Stimulated activated CD4-positive, alpha-beta T cell treated with anti-CD3 and anti-CD28 coated beads, TNF-alpha, amount 100 ng/mL, for 1 hour (primary cell): Measurements from ENCODE around the gene SIT1.

Experiments
- DNase-seq, 3 donors: peaks; one replicate each; pipeline ENCODE4 v3.0.0-alpha.2; 2020; ENCODE audit warnings: low read depth in 3 of 3, low spot score in 1 of 3

The SIT1 gene

GRCh38 chr9:35650341-35651158, at the start of gene SIT1:
Gene SIT1 (minus strand): TSS chr9:35650931. CDS start chr9:35650853, 78 bp downstream.
- no peak for DNase-seq

DNA sequence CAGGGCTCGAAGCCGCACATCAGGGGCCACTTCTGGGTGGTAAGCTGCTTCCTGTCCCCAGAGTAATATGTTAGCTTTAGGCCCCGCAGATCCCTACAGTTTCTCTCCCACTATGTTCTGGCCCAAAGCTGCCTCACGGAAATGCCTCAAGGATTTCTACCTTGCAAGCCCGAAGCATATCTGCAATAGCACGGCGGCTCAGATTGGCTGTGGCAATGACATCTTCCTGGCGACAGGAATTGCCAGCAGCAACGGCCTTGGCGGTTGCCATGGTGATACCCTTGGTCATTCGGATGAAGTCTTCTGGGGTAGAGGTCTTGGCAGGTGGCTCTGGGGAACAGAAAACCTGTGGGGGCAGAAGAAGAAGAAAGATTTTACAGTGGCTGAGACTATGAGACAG, 49.3 kb upstream of the SIT1 start:
- no peak for DNase-seq

- DNase-seq, result no peak
These were observed 47.5 kb upstream of the SIT1 start for GRCh38 chr9:35698231-35698630.

- no peak for DNase-seq
These were observed 46.8 kb upstream of the SIT1 start for GRCh38 chr9:35697486-35697885.

DNA sequence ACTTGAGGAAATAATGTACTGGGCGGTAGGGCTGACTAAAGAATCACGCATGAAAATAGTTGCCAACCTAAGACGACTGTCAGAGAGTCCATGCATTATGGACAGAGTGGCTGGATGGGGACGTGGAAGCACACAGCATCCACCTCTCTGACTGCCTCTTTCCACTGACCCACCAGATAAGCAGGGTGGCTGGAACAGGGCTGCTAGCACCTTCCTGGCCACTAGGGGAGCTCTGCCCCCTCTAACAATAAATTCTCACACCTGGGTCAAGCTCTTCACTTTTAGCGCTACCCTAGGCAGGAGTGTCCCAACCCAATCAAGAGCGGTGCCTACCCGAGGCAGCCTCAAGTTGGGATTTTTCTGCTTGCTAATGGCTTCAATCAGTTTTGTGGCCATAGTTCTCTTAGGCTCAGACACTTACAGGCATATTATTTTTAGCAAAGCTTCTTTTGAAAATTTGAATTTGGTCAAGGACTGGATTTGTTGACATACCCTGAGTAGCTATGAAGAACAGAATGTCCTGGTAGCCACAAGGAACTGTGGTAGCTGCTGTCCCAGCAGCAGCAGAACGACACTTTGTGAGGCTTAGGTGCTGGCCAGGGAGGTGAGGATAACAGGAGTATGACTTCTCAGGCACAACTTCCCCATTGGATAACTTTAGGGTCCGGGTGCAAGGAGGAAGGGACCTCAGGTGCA, 45.9 kb upstream of the SIT1 start:
- peak in 2 of 3 donors; percentile 24 to 39 for DNase-seq

GRCh38 chr9:35695943-35696401, 45.2 kb upstream of the SIT1 start:
- no peak for DNase-seq

- no peak for DNase-seq
These were observed 41.1 kb upstream of the SIT1 start for GRCh38 chr9:35691757-35692301.

DNA sequence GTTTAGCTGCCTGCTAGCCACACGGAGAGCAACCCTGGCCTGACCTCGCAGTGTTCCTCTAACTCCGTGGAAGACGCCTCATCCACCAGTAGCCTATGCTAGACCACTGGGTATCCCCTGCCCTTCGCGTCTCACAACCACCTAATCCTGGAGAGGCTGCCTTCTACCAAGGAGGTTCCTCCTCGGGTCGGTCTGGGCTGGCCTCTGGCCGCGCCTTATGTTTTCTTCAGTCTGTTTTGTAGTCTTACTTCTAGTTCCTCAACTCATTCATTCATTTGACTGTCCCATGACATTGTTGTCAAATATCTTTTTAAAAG, 40.6 kb upstream of the SIT1 start:
- DNase-seq, result no peak

DNA sequence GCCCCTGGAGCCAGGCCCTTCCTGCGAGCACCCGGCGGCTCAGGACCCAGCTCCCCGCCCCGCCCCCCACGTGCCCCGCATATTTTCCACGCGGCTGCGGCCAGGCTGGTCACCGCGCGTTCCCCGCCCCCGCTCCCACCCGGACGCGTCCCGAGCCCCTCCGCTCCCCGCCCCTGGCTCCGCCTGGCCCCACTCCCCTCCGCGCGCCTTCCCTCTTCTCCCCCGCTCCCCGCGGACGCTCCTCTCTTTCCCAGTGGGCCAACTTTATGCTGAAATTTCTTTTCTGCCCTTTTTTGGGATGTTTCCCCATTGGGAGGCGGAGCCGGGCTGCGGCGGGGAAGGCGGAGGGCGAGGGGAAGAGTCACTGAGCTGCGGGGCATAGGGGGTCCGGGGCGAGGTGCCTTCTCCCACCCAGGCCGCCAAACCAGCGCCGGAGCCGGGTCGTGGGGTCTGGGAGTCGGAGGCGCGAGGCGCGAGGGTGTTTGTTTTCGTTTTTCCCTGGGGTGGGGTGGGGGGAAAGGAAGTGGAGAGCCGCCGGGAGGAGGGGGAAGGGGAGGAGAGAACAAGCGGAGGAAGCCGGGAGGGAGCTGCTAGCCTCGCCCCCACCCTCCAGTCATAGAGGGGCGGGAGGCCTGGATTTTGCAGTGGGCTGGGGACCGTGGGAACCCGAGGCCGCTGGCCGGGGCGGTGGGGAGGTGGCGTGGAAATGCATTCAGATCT, 40.0 kb upstream of the SIT1 start:
- DNase-seq, result peak in 1 of 3 donors; percentile 17

- DNase-seq, result no peak
These were observed 39.5 kb upstream of the SIT1 start for GRCh38 chr9:35690294-35690613.

- DNase-seq, result no peak
These were observed 39.0 kb upstream of the SIT1 start, which contains the start of gene TPM2 for GRCh38 chr9:35689542-35690293. Gene TPM2 (minus strand): TSS chr9:35689925. CDS start chr9:35689817, 108 bp downstream.

DNA sequence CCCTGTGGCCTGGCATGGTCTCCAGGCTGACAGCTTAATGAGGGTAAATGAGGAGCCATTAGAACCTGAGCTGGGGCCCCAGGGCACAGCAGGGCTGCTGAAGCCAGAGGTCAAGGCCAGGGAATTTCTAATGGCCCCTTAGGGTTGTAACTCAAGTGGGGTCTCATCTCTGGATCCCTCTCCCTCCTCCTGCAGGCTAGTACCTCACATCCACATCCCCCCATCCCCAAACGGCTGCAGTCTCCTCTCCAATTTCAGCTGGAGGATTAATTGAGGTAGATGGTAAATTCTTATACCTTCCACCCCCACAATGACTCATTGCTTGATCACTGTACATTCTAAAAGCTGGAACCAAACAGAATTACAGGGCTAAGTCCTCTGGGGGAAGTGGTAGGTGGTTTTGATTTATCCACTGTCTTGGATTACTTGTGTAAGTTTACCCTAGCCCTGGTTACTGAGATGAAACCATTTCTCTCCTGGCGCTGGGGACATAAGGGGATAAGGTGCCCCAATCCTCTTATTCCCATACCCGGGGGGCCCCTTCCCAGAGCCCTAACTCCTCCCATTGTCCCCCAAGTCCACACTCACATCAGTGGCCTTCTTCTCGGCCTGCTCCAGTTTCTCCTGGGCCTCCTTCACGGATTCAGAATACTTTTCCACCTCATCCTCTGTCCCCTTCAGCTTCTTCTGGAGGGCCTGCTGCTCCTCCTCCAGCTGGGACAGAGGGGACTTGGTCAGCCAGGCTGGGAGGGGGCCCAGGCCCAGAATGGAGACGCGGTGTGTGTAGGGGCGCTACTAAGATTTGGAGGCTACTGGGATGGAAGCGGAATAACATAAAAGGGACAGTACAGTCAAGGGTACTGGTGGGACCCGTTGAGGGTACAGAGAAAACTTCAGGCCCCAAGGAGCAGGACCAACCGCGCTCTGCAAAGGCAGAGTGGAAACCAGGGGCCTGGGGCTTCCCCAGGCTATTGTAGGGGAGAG, 38.1 kb upstream of the SIT1 start:
- DNase-seq, result no peak

DNA sequence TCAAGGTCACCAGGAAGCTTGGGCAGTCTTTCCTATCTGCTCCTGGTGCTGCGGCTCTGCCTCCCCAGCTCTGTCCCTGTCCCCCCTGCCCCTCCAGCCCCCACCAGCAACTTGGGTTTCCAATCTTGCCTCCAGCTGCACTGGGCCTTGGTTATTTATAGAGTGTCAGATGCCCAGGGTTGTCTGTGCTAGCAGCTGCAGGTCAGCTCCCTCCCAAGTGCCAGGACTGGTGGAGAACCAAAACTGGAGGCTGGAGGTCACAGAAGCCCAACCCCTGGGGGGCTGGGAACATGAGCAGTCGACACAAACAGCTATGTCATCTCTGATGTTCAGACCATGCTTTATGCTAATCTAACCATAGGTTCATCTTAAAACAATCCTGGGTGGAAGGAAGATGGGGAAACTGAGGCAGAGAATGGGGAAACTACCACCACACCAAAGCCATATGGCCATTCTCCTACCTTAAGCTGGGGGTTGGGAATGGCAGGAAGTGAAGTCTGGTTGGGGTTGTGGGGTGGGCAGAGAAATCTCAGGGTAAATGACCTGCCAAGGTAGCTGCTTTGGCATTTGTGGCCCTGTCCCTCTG, 37.3 kb upstream of the SIT1 start:
- DNase-seq, result no peak

- no peak for DNase-seq
These were observed 36.6 kb upstream of the SIT1 start for GRCh38 chr9:35687306-35687705.

DNA sequence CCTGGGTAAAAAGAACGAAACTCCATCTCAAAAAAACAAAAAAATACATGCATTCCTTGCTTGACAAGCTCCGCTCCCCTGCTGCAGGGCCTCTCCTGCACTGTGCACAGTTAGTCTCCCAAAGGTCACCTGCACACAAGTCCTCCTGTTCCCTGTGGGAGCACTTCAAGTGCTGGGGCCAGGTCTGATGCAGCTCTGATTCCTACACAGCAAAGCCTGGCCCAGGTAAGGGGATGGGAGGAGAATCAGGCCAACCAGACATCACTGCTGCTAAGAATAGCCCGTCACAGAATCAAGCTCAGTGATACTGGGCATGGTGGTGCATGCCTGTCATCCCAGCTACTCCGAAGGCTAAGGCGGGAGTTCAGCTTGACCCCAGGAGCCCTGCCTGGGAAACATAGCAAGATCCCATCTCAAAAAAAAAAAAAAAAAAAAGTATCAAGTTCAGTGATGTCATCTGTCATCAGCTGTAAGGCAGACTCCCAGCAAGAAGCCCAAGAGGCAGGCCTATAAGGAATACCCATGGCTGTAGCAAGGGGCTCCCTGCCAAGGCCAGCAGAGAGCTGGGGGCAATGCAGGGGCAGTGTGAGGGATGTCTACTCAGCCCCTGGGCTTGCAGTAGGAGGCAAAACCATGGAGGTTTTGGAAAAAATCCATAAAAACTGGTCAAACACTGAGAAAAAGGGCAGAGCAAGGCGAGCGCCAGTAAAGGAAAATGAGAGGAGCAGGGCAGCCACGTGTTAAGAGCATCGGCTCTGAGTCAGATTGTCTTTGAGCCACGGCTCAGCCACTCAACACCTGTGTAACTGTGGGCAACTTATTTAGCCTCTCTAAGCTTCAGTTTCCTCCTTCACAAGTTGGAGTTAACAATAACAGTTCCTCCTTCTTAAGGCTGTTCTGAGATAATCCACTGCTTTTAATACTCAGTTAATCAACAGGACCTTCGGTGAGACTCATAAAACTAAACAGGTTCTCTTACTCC, 35.8 kb upstream of the SIT1 start:
- no peak for DNase-seq

GRCh38 chr9:35685506-35685905, 34.8 kb upstream of the SIT1 start:
- no peak for DNase-seq

DNA sequence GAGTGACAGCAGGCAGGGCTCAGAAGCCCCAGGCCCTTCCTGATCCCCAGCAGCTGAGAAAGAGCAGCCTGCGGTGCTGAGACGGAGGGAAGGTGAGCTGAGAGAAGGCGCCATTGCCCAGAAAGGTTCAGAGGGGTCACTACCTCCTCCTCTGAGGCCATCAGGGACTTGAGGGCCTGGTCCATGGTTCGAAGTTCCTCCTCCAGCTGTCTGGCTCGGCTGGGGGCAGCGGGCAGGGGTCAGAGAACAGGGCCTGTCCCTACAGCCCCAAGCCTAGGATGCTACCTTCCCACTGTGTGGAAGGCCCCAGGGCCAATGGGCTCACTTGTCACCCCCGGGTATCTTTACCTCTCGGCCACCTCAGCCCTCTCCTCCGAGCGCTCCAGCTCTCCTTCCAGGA, 34.2 kb upstream of the SIT1 start:
- no peak for DNase-seq

GRCh38 chr9:35683323-35683722, 32.6 kb upstream of the SIT1 start:
- DNase-seq, result no peak
